Activated CD8-positive, alpha-beta T cell treated with anti-CD3 and anti-CD28 coated beads for 36 hours (primary cell): ENCODE measurements around the gene PLA2G3. TPM values are rescaled to one million over a fixed set of nuclear protein-coding genes. Genes with fewer than 3 reads are reported as not detected.

Experiments used
- ATAC-seq: fragments of 200-7000 bp; cut with Tn5 transposase; one replicate; pipeline ENCODE4 v1.10.0; 2021; ENCODE audit warnings: mild to moderate bottlenecking, moderate library complexity
- CTCF ChIA-PET: fragments of 350-600 bp; sonication (Branson Sonifier 250); formaldehyde crosslinking; loops from one replicate; lab custom pipeline; 2021; ENCODE audit warnings: antibody characterized with exemption; lab: Charles Lee
- POLR2A ChIA-PET: fragments of 350-600 bp; sonication (Branson Sonifier 250); formaldehyde crosslinking; loops from one replicate; lab custom pipeline; 2021; ENCODE audit warnings: antibody characterized with exemption; lab: Charles Lee
- DNase-seq: peaks from one replicate; pipeline ENCODE4 v3.0.0-alpha.2; 2020
- H3K27ac Mint-ChIP-seq: one replicate; pipeline ENCODE4 v1.8.0; 2021; ENCODE audit warnings: mild to moderate bottlenecking, mixed read lengths
- H3K27me3 Mint-ChIP-seq: one replicate; pipeline ENCODE4 v1.8.0; 2021; ENCODE audit warnings: mixed read lengths
- H3K36me3 Mint-ChIP-seq: one replicate; pipeline ENCODE4 v1.8.0; 2021; ENCODE audit warnings: low read depth, mixed read lengths
- H3K4me1 Mint-ChIP-seq: one replicate; pipeline ENCODE4 v1.8.0; 2021; ENCODE audit warnings: low read depth, mixed read lengths
- H3K4me3 Mint-ChIP-seq: one replicate; pipeline ENCODE4 v1.8.0; 2021; ENCODE audit warnings: mild to moderate bottlenecking, moderate library complexity, mixed read lengths
- H3K9me3 Mint-ChIP-seq: one replicate; pipeline ENCODE4 v1.8.0; 2021; ENCODE audit warnings: mixed read lengths
- CTCF ChIP-seq: fragments of 200-600 bp; IDR thresholded peaks from one replicate; pipeline ENCODE4 v1.8.0; 2022; ENCODE audit warnings: antibody characterized with exemption, mild to moderate bottlenecking
- intact Hi-C: fragments of 100-400 bp; cut with micrococcal nuclease; formaldehyde crosslinking; loops from one replicate; pipeline ENCODE4 v1.10.0; 2022
- total RNA-seq, 2 experiments: library from RNA; stranded (reverse); gene quantifications; one replicate each; pipeline ENCODE4 v1.2.3, GENCODE V29; 2021

Gene PLA2G3
- total RNA-seq, 2 experiments from 2014 or later, result not detected

- ATAC-seq (no peak), DNase-seq (peak; percentile 6)
- Mint-ChIP-seq H3K9me3 (no peaks in the 10 kb centered on the region), H3K4me1 (no peaks in the 10 kb centered on the region), H3K4me3 (no peak overlapping the region), H3K27ac (no peak overlapping the region), H3K36me3 (no peaks in the 10 kb centered on the region), H3K27me3 (peaks cover 1% of the 10 kb centered on the region)
- POLR2A ChIA-PET, result interaction anchor here (1.0 kb wide), 1 partner anchor 27 kb away, joined by 3 read pairs; no protein-coding TSS in a partner anchor
- CTCF ChIA-PET, result no interaction called here
- intact Hi-C loops, result no loop called here
- TF ChIP-seq CTCF, result no peak
Measured at GRCh38 chr22:31127181-31127772, 13.0 kb downstream of the PLA2G3 start.

DNA sequence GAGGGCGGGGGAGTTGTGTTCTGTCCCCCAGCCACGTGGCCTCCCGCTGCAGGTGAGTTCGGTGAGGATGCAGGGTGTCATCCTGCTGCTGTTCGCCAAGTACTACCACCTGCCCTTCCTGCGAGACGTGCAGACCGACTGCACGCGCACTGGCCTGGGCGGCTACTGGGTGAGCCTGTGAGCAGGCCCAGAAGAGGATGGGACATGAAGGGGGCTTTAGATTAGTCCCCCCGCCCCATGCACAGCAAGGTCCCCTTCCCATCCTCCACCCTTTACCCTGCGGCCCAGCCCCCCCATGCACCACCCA is 13.5 kb downstream of the PLA2G3 start:
- intact Hi-C loops, result no loop called here
- Mint-ChIP-seq H3K4me3 (no peak overlapping the region), H3K9me3 (no peaks in the 10 kb centered on the region), H3K36me3 (no peaks in the 10 kb centered on the region), H3K4me1 (no peaks in the 10 kb centered on the region), H3K27ac (no peak overlapping the region), H3K27me3 (peaks cover 1% of the 10 kb centered on the region)
- ChIA-PET POLR2A (no interaction called here), CTCF (no interaction called here)
- DNase-seq, result no peak
- TF ChIP-seq CTCF, result no peak
- no peak for ATAC-seq

DNA sequence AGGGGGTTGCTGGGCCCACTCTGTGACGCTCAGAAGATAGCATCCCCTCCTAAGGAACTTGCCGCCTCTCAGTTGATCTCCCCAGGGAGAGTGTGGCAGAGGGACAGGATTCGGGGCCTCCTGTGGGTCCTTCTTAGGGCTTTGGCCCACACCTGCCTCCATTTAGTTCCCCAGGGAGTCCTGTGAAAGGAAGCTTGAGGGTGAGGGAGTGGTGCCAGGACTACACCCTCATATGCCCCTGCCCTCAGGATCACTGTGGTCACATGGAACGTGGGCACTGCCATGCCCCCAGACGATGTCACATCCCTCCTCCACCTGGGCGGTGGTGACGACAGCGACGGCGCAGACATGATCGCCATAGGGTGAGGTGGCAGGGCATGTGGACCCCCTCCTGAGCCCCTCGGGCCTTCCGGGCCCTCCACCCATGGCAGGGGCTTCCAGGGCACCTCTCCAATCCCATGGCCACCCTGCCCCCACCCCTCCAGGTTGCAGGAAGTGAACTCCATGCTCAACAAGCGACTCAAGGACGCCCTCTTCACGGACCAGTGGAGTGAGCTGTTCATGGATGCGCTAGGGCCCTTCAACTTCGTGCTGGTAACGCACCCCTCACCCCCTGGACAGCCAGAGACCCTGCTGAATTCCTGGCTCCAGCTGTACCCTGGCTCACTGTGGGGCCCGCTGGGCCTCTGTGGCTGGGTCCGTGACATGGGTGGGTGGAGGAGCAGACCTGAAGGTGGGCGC is 14.0 kb downstream of the PLA2G3 start:
- Mint-ChIP-seq H3K4me3 (no peak overlapping the region), H3K36me3 (no peaks in the 10 kb centered on the region), H3K27me3 (peaks cover 1% of the 10 kb centered on the region), H3K4me1 (no peaks in the 10 kb centered on the region), H3K27ac (no peak overlapping the region), H3K9me3 (no peaks in the 10 kb centered on the region)
- ChIA-PET POLR2A (no interaction called here), CTCF (no interaction called here)
- ATAC-seq (no peak), DNase-seq (no peak)
- no peak for TF ChIP-seq CTCF
- intact Hi-C loops, result no loop called here

- H3K27ac Mint-ChIP-seq, result no peak overlapping the region
- no peak overlapping the region for H3K4me3 Mint-ChIP-seq
- no peaks in the 10 kb centered on the region for H3K4me1 Mint-ChIP-seq
- H3K36me3 Mint-ChIP-seq, result no peaks in the 10 kb centered on the region
- DNase-seq, result no peak
- POLR2A ChIA-PET, result no interaction called here
- CTCF ChIA-PET, result no interaction called here
- intact Hi-C loops, result no loop called here
- TF ChIP-seq CTCF, result no peak
- ATAC-seq, result no peak
- H3K9me3 Mint-ChIP-seq, result no peaks in the 10 kb centered on the region
- H3K27me3 Mint-ChIP-seq, result peaks cover 1% of the 10 kb centered on the region
Measured at GRCh38 chr22:31125521-31126117, 14.7 kb downstream of the PLA2G3 start.

DNA sequence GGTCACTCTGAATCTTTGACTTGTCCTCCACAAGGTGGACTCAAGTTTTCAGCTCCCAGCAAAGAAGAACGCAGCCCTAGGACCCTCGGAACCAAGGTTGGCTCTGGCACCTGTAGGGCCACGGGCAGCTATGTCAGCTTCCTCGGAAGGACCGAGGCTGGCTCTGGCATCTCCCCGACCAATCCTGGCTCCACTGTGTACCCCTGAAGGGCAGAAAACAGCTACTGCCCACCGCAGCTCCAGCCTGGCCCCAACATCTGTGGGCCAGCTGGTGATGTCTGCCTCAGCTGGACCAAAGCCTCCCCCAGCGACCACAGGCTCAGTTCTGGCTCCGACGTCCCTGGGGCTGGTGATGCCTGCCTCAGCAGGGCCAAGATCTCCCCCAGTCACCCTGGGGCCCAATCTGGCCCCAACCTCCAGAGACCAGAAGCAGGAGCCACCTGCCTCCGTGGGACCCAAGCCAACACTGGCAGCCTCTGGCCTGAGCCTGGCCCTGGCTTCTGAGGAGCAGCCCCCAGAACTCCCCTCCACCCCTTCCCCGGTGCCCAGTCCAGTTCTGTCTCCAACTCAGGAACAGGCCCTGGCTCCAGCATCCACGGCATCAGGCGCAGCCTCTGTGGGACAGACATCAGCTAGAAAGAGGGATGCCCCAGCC is 15.4 kb downstream of the PLA2G3 start:
- Mint-ChIP-seq H3K27ac (no peak overlapping the region), H3K27me3 (peaks cover 1% of the 10 kb centered on the region), H3K9me3 (no peaks in the 10 kb centered on the region), H3K4me3 (no peak overlapping the region), H3K4me1 (no peaks in the 10 kb centered on the region), H3K36me3 (no peaks in the 10 kb centered on the region)
- DNase-seq (no peak), ATAC-seq (no peak)
- ChIA-PET CTCF (no interaction called here), POLR2A (no interaction called here)
- intact Hi-C loops, result no loop called here
- TF ChIP-seq CTCF, result no peak
